HG03280 (cell line): ENCODE measurements around the gene HOXB6.

Experiments
- ATAC-seq: cut with Tn5 transposase; IDR thresholded peaks from one replicate; pipeline ENCODE4 v1.9.1; 2021; ENCODE audit warnings: mild to moderate bottlenecking, moderate library complexity; ENCODE audit not compliant: unreplicated experiment

HOXB6 gene

GRCh38 chr17:48636177-48637018 is 31.6 kb upstream of the HOXB6 start:
- no peak for ATAC-seq

DNA sequence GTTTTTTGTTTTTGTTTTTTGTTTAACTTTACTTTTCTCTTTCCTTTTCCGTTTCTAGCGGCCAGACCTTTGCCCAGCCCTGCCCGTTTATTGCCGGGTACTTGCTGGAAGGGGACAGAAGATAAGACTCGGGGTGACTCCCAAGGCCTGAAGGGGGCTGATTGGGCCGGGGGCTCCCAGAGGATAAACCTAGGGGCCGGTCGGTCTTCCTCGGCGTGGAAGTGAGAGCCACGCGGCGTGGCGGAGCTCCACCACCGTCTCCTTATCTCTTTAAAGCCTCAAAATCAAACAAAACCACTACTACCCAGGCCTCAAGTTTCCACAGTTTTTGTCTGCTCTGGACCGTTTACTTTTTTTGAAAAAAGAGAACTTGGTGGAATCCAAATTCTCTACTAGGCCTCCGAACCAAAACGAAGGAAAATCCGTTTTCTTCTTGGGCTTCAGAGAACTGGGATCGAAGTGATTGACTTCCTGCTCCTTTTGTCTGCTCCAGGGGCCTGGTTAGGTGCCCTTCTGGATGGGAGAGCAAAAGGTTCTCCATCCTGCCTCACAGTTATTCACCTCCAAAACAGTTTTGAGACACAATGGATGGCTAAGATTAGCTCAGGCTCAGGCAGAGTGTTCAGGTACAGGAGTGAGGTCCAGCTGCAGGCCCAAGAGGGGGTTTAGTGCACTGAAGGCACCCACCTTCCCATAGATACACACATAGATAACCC is 29.9 kb upstream of the HOXB6 start:
- no peak for ATAC-seq

- no peak for ATAC-seq
These were observed 28.5 kb upstream of the HOXB6 start for GRCh38 chr17:48633266-48633677.

DNA sequence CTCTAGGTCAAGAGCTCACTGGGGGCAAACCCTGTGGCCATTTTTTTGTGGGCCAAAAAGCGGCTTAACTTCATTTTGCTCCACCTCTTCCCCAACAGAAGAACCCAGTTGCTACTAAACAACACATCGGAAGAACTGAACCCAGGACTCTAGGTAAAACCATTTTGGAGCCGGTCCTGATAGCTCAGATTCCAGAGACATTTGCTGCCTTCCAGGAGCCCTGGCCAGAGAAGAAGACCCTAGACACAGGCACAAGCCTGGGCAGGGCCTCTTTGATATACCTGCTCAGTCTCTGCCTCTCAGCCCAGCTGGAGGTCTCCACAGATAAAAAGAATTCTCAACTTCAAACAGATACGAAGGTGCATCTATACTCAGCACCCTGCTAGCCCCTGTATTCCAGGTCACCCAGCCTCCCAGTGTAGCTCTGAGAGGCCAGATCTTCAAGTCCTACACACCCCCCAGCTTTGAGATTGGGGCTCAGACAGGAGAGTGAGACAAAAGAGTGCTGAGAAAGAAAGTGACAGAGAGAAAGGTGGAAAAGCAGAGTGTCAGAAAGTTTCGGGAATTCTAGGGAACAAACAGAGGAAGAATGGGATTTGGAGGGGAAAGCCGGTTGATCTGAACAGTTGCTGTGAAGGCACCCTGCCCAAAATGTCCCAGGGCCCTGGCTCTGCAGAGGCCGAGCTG is 27.9 kb upstream of the HOXB6 start:
- no peak for ATAC-seq

DNA sequence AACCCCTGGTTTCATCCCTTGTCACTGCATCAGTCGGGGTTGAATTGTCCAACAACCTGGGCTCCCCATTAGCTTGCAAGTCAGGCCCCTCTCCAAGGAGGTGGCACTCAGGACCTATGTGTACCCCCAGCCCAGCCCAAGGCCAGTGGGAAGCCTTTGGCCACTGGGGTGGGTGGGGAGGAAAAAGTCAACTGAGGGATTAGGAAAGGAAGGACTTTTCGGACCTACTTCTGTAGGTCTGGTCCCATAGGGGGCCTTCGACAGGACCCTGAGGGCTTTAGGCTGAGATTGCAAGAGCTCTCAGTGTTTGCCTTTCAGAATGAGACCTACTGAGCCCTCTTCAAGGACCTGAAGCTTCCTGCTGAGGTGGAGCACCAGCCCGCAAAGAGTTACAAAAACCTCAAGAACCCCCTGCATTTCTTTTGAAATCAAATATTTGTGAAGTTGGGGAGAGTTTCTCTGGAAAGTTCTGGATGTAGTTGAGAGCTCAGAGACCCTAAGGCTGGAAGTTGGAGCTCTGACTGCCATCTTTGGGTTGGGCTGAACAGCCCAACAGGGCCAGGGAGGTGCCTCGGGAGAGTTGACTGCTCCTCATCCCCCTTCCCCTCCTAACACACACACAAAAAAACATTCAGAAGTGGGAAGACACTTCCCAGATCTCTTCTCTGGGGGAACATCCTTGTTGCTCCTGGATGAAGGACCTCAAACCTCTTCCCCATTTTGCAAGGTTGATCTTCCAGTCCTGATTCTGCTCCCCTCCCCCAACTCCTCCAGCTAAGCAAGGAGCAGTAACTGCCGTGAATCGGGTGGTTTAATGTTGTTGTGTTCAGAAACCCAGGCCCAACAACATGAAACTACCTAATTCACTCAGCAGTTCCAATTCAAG is 27.1 kb upstream of the HOXB6 start:
- no peak for ATAC-seq

DNA sequence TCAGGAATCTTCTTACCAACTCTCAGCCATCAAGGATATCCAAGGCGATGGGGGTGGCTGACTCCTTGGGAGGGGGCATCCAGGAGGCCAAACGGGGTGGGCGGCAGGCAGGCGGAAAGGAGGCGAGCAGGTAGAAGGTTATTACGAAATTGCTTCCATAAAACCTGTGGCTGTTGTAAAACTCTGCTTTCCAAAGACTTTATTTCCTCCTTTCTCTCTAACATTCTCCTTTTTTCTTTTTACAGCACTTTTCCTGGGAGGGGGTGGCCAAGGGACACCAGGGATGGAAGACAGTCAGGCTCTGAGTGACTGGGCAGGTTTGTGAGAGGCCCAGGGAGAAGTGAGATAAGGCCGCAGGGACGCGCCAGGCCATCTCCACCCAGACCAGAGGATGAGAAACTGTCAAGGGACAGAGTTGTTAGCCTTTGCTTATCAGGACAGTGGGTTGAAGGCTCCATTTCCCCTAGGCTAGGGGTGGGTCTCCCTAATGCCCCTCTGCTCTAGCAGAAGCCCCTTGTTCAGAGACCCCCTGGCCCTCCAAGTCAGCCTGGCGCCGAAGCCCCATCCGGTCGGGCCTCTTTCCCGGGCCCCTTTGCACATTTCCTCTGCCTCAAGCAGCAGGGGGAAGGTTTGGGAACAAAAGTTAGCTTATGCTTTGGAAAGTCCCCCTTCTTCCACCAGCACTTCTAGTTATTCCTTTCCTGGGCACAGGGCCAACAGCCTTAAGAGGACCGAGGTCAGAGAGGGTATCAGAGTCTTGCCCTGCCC is 26.3 kb upstream of the HOXB6 start:
- no peak for ATAC-seq

DNA sequence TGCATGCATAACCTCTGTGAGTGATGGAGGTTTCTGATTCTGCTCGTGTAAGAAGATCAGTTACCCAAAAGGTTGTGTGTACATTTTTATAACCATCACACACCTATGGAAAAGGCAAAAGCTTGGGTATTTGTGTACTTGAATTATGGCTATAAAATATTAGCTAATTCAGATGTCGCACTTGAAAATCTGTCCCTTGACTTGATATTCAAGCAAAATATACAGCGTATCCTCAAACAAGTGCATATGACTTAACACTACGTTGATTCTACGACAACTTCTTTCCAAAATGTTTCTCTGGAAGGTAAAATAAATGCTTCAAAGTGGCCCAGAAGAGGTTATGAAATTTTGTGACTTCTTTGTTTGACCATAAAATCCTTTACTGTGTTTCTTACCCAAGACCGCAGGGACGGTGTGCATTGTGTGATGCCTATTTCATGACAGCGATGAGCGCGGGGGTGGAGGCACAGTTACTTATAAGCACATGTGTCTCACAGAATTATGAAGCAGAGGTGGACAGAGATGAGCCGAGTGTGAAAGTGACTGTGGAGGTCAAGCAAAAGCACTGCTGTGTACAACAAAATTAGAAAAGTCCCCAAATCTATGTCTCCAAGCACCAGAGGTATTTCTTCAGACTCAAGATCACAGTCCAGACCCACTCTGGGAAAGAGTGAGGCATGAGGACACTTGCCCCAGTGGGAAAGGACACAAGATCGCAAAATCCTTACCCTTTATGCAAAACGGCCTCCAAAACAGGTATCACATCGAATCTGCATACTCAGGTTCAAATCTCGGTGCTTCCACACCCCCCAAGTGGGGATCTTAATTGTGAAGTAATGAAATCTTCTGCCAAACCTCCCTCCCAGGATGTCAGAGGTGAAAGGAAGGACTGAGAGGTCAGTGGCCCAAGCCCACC is 25.5 kb upstream of the HOXB6 start:
- no peak for ATAC-seq

- ATAC-seq: no peak
These were observed 24.6 kb upstream of the HOXB6 start for GRCh38 chr17:48629411-48629759.

- no peak for ATAC-seq
These were observed 24.0 kb upstream of the HOXB6 start for GRCh38 chr17:48628649-48629410.

- no peak for ATAC-seq
These were observed 23.1 kb upstream of the HOXB6 start for GRCh38 chr17:48627623-48628521.

DNA sequence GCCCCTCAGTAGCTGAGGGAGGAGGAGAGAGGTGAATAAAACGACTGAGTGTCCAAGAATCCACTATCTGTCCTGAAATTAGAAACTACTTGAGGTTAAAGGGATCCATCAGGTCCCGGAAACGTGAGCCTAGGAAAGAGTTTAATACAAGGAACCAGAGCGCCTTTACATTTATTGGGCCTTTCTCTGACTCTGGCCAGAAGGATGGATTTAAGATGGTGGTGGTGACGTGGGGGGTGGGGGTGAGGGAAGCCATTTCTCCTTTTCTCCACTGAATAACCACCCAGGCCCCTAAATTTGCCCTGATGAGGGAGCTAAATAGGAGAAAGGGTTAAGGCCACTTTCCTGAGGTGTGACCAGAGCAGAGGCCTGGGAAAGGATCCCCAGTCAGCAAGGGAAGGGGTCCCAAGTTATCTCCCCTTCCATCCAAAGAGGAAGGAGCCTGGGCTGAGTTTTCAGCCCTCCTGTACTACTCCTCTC is 22.4 kb upstream of the HOXB6 start:
- ATAC-seq: no peak

- no peak for ATAC-seq
These were observed 21.7 kb upstream of the HOXB6 start, which contains the start of gene HOXB9 for GRCh38 chr17:48626245-48627117. HOXB9 (minus strand) TSS chr17:48626358; CDS start chr17:48626269, 89 bp downstream.

DNA sequence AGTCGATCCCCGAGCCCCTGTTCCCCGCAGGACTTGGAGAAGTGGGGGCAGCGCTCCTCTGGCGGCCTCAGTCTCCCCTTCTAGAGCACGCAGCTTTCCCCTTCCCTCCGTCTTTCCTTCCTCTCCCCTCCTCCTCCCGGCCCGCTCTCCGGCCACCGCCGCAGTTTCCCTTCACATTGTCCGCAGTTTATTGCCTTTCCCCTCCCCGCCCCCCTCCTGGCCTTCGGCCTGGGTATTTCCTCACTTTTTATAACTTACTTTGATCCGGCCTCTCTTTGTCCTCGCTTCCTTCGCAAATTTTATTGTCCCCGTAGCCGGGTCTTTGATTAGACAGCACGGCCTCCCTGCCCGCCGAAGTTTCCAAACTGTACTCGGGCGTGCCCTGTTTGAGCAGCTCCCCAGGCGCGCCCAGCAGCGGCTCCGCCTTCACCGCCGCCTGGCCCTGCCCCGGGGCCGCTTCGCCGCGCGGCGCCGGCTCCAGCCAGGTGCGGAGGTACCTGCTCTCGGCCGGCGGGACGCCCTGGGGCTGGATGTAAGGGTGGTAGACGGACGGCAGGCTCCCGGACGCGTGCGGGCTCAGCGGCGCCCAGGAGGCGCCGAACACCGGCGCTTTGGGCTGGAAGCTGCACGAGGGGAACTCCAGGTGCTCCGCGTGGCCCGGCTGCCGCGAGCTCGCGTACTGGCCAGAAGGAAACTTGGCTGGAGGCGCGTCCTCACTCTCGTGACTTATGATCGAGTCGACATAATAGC is 20.9 kb upstream of the HOXB6 start:
- ATAC-seq: no peak

DNA sequence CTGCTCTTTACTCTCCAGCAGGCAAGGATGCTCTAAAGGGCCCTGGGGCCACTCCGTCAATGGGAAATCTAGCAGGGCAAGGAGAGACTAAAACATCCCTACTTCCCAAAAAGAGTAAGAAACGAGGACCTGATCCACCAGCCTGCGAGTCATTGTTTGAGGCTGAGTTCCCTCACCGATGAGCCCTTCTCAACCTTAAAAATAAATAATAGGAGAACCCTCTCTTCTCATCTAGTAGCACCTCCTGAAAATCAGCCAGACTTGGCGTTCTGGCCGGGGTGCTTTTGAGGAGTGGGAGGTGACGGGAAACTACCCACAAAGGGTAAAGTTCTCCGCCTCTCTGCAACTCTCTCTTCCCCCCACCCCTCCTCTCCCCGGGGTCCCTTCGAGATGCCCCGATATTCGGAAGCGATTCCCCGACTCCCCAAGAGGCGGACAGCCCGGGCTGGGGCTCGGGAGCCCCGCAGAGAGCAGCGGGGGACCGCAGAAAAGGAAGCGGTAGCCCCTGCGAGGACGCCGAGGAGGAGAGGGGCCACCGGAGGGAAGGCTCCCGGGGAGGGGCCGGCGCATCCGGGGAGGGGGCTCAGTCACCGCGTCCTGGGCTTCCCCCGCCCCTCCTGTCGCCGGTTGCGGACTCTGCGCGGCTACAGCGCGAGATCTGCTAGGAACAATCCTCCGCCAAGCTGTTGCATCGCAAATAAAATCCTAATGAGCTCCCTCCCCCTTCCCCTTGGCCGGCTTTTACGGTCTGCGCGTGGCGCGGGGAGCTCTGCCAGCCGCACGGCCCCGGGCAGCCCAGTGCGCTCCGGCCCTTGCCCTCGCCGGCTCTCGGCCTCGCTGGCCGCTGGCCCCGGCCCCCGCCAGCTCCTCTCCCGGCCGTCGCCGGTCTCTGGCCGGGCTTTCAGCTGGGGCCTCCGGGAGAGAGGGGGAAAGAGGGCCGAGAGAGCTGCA is 20.0 kb upstream of the HOXB6 start:
- no peak for ATAC-seq
